ENCODE data around the gene EIF4ENIF1.

The EIF4ENIF1 gene

DNA sequence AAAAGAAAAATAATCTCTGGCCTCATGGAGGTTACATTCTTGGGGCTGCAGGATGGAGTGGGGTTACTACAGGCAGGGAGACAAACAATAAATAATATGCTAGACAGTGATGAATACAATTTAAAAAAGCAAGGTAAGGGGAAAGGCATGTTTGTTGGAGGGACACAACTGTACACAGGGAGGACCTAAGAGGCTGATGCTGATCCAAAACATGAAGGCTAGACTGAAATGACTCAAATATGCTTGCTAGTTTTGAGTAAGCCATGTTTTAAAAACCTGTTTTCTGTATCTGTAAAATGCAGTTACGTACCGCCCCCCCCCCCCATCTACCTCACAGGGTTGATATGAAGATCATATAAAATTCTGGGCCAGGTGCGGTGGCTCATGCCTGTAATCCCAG lies 44.0 kb downstream of the EIF4ENIF1 start:
- no peak for DNase-seq (ENCODE audit: low read depth)
- TF ChIP-seq CTCF (IDR thresholded peaks at IDR 0.05; ENCODE audit: control insufficient read depth, insufficient read depth, low read depth, low read length, missing control alignments): no peak
- H3K4me3 ChIP-seq (ENCODE audit: control insufficient read depth, low read depth, low read length): no peak overlapping the region

GRCh38 chr22:31443516-31443915 lies 46.1 kb downstream of the EIF4ENIF1 start:
- DNase-seq (ENCODE audit: low read depth): no peak
- no peak for TF ChIP-seq CTCF (IDR thresholded peaks at IDR 0.05; ENCODE audit: control insufficient read depth, insufficient read depth, low read depth, low read length, missing control alignments)
- no peak overlapping the region for H3K4me3 ChIP-seq (ENCODE audit: control insufficient read depth, low read depth, low read length)

DNA sequence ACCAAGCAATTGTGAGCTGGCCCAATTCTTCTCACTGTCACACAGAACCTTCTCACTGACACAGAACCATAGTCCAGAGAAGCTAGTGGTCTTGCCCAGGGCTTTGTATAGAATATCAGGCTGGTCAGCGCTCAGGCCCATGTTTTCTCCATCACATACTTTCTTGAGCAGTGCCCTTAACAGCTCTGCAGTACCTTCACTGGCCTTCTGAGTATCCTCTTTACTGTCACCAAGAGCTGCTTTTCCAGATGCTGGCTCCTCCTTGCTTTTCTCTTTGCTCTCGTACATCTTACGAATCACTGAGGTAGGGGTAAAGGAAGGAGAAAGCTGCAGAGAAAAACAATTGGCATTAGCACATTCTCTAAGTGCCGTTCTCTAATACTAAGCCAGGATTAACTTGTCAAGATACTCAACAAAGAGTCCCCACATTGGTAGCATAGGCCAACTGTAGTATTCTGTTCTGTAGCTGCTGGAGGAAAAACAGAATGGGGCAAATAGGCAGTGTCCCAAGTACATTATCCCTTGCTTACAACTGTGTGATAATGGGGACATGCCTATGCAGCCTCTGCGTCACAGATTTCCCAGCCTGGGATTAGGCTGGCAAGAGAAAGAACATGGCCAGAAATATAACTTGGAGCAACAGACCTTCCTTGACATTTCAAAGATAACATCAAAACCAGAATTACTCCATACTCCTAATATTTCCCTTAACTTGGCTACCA lies 46.7 kb downstream of the EIF4ENIF1 start:
- no peak for TF ChIP-seq CTCF (IDR thresholded peaks at IDR 0.05; ENCODE audit: control insufficient read depth, insufficient read depth, low read depth, low read length, missing control alignments)
- no peak overlapping the region for H3K4me3 ChIP-seq (ENCODE audit: control insufficient read depth, low read depth, low read length)
- DNase-seq (ENCODE audit: low read depth): no peak

DNA sequence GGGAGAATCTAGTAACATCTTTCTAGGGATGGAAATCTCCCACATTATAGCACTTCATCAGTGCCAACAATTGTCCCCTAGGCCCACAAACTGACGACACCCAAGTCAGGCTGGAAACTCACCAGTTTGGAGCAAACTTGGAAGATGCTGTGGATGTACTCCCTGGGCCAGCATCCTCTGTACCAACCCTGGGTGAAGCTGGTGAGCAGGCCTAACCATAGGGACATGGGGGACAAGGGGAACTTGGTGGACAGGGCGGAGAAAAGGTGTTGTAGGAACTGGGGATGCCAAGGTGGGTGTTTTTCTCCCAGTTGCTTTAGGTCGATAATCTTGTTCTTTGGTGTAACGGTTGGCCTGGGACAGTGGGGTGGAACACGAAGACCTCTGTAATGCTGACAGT lies 48.0 kb downstream of the EIF4ENIF1 start:
- DNase-seq (ENCODE audit: low read depth): no peak
- no peak for TF ChIP-seq CTCF (IDR thresholded peaks at IDR 0.05; ENCODE audit: control insufficient read depth, insufficient read depth, low read depth, low read length, missing control alignments)
- H3K4me3 ChIP-seq (ENCODE audit: control insufficient read depth, low read depth, low read length): no peak overlapping the region

DNA sequence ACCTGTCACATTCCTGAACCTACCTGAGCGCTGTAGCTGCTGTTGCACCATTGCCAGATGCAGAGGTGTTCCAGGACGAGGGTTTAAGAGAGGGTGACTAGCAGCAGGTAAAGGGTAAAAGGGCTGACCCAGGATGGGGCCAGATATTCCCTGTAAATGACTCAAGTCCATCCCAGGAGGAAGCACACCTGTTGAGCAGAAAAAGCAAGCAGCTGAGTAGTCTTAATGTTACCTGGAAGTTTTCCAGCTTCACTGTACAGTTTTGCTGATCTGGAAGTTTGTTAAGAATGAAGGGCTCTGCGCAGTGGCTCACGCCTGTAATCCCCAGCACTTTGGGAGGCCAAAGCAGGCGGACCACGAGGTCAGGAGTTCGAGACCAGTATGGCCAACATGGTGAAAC lies 49.0 kb downstream of the EIF4ENIF1 start:
- no peak for TF ChIP-seq CTCF (IDR thresholded peaks at IDR 0.05; ENCODE audit: control insufficient read depth, insufficient read depth, low read depth, low read length, missing control alignments)
- no peak overlapping the region for H3K4me3 ChIP-seq (ENCODE audit: control insufficient read depth, low read depth, low read length)
- no peak for DNase-seq (ENCODE audit: low read depth)

GRCh38 chr22:31439808-31440207 lies 49.8 kb downstream of the EIF4ENIF1 start:
- DNase-seq (ENCODE audit: low read depth): no peak
- no peak for TF ChIP-seq CTCF (IDR thresholded peaks at IDR 0.05; ENCODE audit: control insufficient read depth, insufficient read depth, low read depth, low read length, missing control alignments)
- no peak overlapping the region for H3K4me3 ChIP-seq (ENCODE audit: control insufficient read depth, low read depth, low read length)
